ENCODE measurements around the gene RNF141.

RNF141 gene, protein sequence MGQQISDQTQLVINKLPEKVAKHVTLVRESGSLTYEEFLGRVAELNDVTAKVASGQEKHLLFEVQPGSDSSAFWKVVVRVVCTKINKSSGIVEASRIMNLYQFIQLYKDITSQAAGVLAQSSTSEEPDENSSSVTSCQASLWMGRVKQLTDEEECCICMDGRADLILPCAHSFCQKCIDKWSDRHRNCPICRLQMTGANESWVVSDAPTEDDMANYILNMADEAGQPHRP

DNA sequence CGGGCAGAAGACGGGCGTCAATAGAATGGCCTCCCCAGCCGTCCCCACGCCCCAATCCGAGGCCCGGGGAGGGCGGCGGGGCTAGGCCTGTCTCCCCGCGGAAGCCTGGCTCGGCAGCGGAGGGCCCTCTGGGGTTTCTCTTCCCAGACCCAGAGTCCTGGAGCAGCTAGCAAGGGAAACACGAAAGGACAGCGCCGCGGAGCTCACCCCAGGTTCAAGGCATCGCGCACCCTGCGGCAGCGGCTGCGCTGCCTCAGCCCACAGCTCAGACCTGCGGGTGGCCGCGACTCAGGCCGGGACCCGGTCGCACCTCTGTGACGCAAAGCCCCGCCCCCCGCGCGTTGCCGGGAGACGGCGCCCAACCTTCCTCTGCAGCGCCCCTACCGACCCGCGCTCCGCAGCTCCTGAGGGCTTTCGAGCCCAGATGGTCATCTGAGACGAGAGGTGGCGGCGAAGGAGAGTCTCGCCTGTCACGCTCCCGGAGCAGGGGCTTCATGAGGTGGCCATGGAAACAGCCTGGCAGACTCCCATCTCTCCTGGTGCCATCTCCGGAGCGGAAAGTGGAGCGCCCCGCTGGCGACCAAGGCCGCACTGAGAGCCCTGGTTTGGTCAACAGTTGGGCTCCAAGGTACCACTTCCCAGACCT is at the start of gene RNF141:
Gene RNF141 (minus strand): TSS at position 273 of the 646 bp plus-strand sequence. CDS start 7,029 bp downstream, outside the sequence.
- DNase-seq: peak; percentile 90

GRCh38 chr11:10590218-10590915 is 49.4 kb upstream of the RNF141 start:
- no peak for DNase-seq

- no peak for DNase-seq
Observed at GRCh38 chr11:10588904-10589303, 47.9 kb upstream of the RNF141 start.

DNA sequence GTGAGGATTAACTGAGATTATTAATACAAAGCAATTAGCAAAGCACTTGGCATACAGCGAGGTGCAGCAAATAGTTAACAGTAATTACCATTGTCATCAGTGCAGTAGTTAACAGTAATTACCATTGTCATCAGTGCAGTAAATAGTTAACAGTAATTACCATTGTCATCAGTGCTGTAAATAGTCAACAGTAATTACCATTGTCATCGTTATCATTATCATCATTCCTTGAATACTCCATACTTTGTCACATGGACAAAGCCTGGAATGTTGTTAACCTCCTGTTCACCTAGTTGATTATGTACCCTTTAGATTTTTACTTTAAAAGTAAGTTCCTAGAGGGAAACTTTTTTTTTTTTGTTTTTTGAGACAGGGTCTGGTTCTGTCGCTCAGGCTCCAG is 47.0 kb upstream of the RNF141 start:
- DNase-seq: no peak

DNA sequence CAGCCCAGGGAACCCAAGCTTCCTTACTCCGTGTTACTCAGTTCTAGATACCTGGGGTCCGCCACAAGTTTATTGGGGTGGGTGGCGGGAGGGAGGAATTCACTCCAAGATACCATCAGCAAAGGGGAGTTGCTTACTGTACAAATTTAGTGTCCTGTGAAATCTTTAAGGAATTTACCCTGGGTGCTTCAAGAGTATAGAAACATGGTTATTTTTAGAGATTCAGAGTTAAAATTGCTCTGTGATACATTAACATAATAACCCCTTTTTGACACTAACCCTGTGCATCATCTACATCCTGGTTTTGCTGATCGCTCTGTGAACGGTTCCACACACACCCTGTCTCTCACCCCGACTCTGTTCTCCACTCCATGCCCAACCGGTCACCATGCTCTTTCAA is 46.4 kb upstream of the RNF141 start:
- DNase-seq: no peak

GRCh38 chr11:10584071-10584501 is 43.1 kb upstream of the RNF141 start:
- no peak for DNase-seq

GRCh38 chr11:10581481-10582019 is 40.6 kb upstream of the RNF141 start:
- DNase-seq: no peak

DNA sequence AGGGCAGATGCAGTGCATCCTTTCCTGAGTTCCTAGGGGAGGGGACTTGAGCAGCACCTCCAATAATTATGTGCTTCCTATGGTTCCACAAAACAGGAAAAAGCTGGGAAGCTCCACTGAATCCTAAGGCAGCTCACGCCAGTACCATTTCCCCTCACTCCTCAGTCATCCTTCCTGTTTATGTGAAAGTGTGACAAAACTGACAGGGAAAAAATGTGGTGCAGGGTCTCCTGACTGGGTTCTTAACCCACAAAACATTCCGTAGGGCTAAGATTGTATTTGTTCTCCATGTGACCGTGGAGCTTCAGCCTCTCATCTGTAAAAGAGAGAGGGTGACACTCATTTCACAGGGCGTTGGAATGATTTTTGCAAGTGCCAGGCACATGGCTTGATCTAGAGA is 39.6 kb upstream of the RNF141 start:
- no peak for DNase-seq

DNA sequence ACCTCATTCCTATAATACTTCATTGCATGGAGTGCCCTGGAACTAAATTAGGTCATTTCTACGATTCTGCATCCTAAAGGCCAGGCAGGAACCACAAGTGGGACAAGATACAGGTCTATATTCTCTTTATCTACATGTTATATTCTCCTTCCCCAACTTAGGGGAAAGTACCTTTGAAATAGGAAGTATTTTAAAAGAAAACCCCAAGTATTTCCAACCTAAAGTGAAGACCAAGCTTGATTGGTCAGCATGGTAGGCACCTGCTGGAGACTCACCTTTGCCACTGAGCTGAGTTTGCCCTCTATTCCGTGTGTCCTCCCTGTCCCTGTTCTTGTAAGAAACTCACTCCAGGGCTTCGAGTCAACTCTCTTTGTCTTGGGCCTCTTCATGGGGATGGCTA is 38.7 kb upstream of the RNF141 start:
- DNase-seq: no peak

DNA sequence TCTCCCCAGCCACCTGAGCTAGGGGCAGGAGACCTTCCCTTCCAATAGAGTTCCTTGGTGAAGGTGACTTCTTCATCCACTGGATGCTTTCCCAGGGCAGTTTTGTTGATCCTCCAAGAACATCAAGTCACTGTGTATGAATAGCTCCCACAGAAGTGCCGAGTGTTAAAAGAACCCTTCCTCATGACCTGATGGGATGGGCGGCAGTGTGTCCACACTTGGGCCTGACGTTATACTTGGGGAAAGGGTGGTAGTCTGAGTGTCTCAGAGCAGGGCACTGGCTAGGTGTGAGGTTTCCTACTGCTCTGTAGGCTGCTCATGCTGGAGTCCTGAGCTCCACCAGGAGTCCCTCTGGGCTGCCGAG is 35.0 kb upstream of the RNF141 start:
- DNase-seq: no peak

- DNase-seq: no peak
Observed at GRCh38 chr11:10575346-10576034, 34.5 kb upstream of the RNF141 start.

DNA sequence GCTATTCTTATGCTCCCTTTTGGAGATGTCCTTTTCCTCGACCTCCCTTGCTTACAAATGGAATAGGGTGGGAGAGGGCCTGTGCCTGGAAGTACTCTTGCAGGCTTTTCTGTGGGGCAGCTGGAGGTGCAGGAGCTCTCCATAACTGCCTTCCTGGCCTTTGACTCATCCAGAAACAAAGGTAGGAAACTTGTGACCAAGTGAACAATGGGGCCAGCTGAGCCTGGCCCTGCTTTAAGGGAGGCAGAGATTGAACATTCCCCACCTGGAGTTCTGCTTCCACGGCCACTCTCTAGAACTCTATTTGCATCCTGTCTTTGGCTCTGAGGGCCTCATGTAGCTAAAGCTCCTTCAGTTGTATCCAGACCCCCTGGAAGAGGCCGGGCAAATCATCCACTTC is 32.6 kb upstream of the RNF141 start:
- DNase-seq: no peak

DNA sequence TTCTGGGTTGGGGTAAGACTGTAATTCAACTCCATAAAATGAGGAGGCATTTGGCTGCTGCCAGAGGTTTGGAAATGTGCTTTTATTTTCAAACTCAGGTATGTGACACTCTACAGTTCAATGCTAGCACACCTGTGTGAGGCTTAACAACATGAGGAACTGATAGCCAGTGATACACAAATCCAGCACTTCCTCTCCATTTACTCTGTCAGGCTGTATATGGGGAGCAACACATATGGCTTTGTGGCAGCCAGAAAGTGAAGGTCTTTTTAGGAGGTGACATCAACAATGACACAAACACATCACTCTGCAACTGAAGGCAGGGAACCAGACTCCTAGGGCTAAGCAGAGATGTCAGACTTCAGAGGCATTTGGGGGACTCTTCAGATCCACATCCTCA is 32.0 kb upstream of the RNF141 start:
- DNase-seq: no peak

DNA sequence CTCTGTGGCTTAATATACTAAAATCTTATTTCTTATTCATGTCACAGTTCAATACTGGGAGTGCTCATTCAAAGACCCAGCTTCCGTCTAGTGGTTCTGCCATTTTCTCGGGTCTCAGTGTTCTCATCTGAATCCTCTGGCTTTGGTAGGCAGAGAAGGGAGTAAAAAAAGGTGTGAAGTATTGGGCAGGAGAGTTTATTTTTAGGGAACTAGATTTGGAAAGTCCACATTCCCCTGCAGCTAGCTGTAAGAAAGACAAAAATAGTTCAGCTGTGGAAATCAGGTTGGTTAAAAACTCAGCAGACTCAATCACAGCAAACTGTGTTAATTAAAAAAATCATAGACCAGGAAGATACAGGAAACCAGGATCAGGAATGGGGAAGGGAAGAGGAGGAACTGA is 31.5 kb upstream of the RNF141 start:
- no peak for DNase-seq

GRCh38 chr11:10568486-10568941 is 27.5 kb upstream of the RNF141 start, which contains the start of gene LYVE1:
LYVE1 (minus strand) TSS chr11:10568665; CDS start chr11:10568532, 133 bp downstream.
- no peak for DNase-seq

DNA sequence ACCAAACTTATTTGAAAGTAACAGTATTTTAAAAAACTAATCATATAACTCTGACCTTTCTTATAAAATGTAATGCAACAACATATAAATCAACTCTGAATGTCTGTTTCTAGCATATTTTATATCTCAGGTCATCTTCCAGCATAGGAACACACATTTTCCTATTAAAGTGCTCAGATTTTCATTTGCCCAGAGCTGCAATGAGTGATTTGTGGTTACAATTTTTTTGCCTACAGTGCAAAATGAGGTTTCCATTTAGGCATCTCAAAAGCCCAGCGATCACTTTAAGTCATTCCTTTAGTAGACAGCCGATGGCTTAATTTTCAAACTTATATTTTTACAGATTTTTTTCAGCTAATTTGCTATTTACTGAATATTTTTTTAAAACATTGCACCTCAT is 26.5 kb upstream of the RNF141 start:
- no peak for DNase-seq

DNA sequence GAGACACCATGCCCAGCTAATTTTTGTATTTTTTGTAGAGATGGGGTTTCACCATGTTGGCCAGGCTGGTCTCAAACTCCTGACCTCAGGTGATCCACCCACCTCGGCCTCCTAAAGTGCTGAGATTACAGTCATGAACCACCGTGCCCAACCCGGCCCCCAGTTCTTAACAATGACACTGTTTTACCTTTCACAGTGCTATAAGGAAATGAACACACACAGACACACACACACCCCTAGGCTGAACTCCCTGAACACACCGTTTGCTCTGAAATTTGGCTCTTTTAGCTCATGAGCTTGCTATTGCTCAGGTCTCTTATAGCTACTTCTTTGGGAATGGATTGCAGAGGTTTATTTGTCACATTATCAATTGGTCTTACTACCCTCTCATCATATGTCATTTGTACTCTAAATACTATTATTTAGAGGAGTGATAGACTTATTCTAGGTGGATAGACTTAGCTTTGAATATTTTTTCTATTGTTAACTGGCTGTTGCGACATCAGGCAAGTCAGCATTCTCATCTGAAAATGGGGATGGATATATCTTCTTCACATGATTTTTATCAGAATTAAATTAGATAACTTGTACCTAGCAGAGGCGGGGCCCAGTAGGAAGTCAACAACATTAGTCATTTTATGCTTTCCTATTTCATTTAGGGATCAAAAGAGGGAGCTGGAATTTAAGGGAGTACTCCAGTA is 25.4 kb upstream of the RNF141 start:
- DNase-seq: no peak

DNA sequence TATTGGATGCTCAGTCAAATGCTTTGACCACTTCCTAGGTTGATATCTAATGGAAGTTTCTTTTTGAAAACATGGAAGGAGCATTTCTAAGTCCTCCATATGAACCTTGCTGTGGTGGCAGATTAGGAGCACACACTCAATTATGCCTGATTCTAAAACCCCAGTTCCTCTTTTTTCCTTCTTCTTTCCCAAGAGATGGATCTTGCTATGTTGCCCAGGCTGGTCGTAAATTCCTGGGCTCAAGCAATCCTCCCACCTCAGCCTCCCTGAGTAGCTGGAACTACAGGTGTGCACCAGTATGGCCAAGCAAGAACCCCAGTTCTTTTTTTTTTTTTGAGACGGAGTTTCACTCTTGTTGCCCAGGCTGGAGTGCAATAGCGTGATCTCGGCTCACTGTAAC is 24.5 kb upstream of the RNF141 start:
- DNase-seq: no peak

DNA sequence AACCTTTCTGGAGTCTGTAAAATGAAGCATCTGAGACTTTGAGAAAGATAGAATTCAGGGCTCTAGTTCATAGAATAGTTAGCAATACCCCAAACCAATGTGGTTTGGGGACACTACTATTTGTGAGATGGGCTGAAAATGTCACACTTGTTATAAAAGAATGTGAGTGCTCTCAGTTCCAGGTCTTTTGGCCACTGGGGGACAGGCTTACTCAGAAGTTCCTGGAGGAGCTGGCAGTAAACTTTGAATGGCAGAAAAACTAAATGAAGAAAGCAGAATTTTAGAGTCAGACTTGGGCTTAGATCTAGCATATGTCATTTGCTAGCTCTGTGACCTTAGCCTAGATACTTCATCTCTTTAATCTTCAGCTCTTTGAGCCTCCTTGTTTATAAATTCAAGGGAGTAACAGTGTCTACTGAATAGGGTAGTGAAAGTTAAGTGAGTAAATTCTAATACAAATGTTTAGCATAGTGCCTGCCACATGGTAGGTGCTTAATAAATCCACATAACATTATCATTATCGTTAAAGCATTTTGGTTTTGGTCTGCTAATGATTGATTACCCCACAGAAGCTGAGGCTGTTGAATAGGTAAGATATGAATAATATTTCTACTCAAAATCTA is 23.8 kb upstream of the RNF141 start:
- DNase-seq: no peak

DNA sequence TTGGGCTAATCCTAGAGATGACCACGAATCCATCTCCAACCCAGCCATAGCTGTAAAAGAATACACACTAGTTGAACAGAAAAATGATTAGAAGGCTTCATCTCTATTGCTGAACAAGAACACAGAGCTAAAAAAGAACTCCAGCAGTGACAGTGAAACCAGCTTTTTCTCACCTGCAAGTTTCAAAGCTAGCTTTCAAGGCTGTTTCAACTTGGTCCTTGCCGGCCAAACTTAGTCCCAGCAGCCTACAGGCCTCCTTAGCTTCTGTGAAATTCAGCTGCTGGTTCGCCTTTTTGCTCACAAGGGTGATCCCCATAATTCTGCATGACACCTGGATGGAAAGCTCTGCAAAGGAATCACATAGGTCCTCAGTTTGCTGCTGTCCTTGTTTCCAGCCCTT is 23.0 kb upstream of the RNF141 start:
- DNase-seq: no peak

DNA sequence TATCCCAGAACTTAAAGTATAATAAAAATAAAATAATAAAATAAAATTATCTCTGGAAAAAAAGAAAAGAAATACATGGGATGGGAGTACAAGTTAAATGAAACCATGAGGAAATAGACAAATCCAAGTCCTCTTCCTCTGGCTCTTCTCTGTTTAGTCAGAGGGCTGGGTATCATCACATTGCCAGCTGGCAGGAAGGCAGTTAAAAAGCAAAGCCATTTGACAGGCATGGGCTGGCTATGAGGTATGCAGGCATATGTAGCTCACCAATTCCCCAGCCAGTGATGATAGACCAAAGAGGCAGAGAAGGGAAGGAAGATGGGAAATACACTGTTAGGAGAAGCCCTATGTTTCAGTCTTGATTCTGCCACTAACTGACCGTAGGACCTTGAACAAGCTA is 21.0 kb upstream of the RNF141 start:
- no peak for DNase-seq
